Stimulated activated CD8-positive, alpha-beta memory T cell treated with anti-CD3 and anti-CD28 coated beads, Interleukin-15, amount 100 ng/mL, for 1 hour (primary cell): ENCODE data around the gene VAMP4.
"Not testable (repeated sequence)": the region's sequence is repeated elsewhere in the genome, so short reads cannot be mapped to it uniquely, and the experiment has no call there.

Source experiments
- DNase-seq: peaks from one replicate; pipeline ENCODE4 v3.0.0-alpha.2; 2020; ENCODE audit warnings: low read depth

The VAMP4 gene

DNA sequence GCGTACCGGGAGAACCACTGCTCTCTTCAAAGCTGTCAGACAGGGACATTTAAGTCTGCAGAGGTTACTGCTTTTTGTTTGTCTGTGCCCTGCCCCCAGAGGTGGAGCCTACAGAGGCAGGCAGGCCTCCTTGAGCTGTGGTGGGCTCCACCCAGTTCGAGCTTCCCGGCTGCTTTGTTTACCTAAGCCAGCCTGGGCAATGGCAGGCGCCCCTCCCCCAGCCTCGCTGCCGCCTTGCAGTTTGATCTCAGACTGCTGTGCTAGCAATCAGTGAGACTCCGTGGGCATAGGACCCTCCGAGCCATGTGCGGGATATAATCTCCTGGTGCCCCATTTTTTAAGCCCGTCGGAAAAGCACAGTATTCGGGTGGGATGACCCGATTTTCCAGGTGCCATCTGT is 46.1 kb downstream of the VAMP4 start:
- not testable (repeated sequence) for DNase-seq

DNA sequence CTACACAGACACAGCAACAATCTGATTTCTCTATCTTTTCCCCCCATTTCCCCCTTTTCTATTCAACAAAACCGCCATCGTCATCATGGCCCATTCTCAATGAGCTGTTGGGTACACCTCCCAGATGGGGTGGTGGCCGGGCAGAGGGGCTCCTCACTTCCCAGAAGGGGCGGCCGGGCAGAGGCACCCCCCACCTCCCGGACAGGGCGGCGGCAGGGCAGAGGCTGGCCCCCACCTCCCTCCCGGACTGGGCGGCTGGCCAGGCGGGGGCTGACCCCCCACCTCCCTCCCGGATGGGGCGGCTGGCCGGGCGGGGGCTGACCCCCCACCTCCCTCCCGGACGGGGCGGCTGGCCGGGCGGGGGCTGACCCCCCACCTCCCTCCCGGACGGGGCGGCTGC is 48.3 kb downstream of the VAMP4 start:
- DNase-seq, result not testable (repeated sequence)

DNA sequence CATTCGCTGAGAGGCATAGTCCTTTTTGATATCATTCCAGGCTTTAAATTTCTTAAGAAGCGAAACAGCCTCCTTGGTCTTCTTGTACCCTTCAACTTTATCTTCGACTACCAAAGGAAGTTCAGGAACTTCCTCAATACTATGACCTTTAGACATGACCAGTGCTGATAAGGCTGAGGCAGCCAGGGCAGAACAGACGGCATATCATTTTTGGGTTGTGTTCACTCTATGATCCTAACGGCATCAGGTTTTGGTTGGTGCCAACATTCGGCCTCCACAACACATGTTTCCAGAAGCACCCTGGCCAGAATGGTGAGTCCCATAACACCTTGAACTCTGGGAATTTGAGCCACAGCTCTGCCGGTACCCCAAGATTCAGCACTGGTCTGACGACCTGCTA is 58.0 kb downstream of the VAMP4 start:
- no peak for DNase-seq

DNA sequence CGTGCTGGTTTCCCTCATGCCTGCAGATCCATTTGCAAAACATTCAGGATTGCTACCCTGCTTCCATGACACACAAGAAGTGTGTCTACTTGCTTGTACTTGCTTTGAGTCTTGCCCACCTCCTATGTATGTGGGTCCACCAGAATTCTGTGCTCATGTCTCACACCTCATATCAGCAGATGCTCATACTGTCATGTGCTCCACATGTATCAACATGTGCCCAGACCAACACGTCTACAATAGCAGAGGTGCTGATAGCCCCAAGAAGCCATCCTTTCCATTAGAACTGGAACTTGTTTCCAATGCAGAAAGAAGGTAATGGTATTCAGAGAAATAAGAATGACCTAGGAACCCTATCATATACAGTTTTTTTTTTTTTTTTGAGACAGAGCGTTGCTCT is 61.5 kb downstream of the VAMP4 start:
- DNase-seq, result no peak

DNA sequence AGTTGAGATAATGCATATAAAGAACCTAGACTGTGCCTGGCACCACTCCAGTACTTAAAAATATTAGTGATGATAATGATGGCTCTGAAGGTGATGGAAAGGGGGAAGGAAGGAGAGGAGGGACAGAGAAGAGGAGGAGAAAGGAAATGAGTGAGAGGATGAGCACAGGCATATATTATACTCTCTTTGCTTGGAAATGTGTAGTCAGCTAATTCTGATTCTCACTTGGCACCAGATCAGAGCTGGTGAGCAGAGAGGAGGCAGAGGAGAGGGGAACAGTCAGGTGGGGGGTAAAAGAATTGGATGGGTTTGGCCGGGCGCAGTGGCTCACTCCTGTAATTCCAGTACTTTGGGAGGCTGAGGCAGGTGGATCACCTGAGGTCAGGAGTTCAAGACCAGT is 65.0 kb downstream of the VAMP4 start:
- DNase-seq, result no peak

DNA sequence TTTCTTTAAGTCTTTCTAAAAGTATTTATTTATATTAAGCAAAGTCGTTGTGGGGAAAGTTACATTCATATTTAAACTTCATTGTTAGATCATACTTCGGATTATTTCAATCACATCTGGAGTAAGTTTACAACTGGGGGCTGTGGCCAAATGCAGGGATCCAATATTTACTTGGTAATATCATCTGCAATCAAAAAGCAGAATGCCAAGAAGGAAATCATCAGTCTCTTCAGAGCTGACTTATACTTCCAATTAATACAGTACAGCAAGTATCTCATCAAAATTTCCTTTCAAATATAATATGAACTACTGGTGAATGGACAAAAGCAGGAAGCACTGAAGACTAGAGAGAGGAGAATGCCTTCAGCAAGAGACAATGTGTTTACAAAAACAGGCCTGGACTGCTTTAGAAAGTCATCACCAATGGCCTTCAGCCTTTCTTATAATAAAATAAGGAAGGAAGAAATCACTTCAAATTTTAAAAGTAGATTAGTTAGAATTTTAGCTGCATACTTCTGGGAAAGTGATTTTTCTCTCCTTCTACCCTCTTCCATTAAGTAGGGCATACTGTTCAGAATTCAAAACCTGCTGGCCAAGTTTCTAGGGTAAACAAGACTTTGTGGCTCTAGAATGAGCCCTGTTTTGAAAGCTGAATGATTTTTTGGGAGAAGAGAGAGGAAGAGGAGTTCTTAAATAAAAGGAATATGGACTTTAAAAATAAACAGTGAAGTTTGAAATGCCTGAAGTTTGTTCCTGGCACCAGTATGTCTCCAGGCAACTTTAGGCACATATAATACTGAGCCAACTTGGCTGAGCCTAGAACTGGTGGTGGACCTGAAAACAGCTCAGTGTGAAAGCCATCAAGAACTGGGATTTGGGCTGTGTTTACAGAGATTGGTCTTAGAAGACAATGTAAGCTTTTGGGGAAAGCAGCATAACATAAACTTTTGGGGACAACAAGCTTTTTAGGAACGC is 67.1 kb downstream of the VAMP4 start:
- no peak for DNase-seq

DNA sequence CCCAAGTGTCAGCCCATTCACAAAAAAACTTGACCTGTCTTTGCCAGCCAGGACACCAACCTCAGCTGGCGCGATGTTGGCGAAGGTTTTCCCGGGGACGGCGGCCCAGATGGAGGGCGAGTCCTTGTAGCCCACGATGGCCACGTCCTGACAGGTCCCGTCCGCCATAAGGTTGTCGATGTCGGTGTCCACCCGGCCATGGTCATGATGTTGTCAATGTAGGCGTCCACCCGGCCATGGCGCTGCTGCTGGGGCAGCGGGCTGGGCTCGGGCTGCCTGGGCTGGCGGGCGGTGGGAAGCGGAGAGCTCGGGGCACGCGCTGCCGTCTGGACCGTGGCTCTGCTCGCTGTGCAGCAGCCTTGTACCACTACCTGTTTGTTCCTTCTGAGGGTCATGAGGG is 71.1 kb downstream of the VAMP4 start:
- no peak for DNase-seq

DNA sequence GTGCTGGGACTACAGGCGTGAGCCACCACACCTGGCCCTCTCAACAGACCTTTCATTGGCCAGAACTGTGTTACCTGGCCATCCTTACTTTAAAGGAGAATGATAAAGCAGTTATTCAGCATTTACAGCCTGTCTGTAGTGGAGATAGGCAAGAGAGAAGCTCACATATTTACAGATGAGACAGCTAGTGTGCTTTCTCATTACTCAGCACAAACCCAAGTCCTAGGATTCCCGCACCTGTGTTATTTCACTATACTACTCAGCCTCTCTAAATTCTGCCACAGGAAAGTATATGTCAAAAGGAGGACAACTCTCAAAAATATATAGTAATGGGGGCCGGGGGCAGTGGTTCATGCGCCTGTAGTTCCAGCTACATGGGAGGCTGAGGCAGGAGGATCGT is 73.5 kb downstream of the VAMP4 start:
- no peak for DNase-seq

DNA sequence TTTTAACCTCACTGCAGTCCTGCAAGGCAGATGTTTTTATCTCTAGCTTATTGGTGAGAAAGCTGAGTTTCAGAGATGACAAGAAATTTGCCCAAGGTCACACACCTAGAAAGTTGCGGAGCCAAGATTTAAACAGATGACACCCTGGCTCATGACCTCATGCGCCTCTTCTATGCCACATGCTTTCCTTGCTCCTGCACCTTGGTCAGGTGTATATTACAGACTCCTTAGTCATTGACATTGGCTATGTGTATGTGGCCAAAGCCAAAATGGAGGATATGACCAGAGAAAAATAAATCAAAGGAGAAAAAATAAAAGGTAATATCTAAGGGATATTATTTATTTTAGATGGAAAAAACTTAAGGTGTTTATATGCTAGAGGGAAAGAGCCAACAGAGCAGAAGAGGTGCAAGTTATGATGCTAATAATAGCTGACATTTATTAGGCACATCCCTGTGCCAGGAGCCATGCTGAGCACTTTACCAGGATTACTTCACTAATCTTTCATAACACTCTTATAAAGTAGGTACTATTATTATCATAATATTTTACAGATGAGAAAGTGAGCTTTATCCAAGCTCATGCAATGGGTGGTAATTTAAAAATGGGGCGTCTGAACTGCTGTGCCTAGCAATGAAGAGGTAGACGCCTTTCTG is 75.6 kb downstream of the VAMP4 start:
- no peak for DNase-seq

DNA sequence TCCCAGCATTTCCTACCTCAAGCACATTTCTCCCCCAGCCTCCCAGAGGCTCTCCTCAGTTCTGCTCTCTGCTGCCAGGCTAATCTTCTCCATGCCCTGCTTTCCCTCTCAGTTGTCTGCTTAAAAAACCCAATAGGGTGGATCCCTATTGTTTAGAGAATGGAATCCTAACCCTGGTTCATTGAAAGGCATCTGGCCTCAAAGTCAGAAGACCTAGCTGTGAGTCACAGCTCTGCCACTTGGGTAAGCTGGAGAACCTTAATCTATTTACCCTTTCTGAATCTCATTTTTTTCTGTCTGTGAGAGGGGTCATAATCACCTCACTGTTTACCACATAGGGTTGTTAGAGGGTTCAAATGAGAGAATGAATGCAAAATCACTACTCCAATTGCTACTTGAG is 76.9 kb downstream of the VAMP4 start:
- DNase-seq, result no peak

DNA sequence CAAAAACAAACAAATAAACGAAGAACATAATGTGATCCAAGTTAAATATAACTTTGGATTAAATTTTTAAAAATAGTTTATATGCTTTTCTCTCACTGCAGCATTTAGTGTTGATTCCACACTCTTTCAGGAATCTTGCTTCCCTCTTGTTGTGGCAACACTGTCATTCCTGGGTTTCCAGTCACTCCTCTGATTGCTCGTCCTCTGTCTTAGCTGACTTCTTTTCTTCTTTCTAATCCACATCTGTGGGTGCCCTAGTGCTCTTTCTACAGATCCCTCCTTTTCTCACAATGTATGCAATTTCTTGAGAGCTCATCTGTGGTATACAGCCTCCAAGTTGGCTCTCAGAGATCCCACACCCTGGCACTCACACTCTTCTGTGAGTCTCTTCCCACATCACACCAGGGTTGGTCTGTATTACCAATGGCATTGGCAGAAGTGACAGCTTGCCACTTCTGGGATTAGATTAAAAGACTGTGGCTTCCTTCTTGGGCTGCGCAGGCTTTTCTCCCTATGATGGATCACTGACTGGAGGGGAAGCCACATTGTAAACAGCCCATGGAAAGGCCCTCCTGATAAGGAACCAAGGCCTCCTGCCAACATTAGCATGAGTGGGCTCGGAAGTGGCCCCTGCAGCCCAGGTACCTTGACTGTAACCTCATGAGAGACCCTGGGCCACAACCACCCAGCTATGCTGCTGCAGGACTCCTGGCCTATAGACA is 77.8 kb downstream of the VAMP4 start:
- no peak for DNase-seq

DNA sequence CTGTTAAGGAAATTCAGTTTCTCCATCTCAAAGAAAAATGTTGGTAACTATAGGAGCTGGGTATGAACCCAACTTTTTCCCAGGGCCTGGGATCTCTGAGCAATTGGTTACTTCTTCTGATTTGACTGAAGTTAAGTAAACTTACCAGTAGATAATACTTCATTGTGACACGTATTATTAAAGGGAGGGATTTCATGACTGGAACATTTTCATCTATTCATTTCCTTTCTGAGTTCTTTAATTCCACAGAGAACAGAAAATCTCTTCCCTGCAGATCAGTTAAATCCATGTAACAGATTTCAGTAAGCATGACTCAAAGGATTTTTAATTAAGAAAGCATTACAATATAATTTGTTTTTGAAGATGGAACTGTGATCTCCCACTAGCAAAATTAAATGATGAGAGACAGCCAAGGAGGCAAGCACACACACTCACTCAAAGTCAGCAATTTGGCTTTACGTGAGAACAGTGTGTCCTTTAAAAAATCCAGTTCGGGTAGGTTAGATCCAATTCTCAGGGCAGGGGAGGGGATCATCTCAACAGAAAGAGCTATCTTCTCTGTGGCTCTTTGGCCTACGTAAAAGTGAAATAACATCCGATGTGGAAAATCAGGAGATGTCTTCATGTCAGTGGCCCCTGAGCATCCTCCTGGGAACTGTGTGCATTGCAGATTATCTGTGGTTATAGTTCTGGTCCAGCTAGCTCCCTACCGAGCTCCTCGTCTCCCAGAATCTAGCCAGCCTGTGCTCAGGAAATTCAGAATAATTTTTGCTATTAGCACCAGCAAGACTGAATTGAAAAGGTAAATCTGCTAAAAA is 78.6 kb downstream of the VAMP4 start:
- DNase-seq, result no peak

DNA sequence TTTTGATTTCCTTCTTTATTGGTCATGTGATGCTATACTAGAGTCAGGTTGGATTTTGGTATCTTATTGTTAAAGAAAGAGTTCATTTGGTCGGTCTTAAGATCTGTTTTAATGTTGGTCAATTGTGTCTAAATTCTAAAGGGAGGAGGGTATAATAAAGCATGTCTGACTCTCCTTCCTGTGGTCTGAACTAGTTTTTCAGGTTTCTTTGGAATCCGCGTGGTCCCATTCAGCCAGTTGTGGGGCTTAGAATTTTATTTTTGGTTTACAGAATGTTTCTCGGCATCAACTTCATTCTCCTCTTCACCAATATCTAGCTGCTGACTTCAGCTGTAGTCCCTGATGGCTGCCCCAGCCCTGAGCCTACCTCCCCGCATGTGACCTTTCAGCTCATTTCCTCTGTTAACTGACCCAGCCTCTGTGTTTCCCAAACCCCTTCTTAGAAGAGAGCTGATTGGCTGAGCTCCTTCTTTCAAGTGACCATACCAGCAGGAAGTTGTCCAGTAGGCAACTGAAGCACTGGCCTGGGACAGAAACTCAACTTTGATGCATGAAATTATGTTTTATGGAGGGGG is 80.7 kb downstream of the VAMP4 start:
- DNase-seq, result no peak

DNA sequence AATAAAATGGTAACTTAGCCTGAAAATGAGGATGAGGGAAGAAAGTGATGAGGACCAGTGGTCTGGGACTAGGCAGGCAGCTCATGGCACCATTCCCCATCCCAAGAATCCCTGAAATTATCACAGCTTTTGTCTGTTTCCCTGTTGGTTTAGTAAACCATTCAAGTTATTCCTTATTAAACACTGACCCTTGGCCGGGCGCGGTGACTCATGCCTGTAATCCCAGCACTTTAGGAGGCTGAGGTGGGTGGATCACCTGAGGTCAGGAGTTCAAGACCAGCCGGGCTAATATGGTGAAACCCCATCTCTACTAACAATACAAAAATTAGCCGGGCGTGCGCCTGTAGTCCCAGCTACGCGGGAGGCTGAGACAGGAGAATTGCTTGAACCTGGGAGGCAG is 85.7 kb downstream of the VAMP4 start:
- not testable (repeated sequence) for DNase-seq

DNA sequence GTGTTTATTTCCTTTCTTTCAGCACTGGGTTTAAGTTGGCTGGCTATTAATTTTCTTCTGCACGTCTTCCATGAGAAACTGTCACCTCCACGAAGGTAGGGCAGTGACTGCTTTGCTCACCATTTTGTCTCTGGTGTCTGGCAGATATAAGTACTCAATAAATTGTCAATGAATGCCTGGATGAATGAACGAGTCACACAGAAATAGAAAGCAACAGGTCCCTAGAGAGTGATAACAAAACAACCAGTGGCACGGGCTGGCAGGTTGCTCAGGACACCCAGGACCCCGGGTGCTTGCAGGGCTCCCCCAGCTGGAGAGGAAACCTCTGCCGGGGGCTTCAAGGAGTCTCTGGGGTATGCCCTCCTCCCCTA is 86.1 kb downstream of the VAMP4 start:
- DNase-seq, result no peak

DNA sequence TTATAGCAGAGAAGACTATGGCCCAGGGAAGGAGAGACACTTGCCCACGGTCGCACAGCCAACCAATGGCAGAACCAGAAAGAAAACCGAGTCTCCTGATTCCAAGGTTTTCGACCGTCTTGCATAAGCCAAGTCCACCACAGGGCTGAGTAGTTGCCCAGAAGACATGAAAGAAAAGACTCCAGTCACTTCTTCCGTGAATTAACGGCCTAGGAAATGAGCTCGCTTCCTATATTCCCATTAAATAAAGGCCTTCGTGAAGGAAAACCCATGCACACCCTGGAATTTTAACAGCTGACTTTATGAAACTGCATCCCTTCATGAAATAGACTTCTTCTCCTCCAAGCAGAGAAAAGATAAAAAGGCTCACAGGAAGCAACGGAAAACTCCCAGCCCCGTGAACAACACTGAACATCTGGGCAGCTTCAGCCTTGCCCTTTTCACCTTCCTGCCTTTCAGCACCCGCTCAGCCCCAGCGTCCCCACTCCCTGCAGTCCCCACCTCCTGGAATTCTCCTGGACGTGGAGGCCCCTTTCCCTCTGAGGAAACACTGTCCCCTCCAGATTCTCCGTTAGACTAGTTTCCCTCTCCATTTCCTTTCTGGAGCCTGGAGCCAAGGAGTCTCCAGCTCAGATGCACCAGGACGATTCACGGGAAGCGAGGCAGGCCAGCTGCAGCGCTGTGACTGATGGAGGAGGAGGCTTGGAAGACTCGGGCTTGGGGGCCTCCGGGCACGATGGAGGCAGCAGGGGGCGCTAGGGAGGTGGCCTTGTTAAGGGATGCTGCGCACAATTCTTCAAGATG is 86.7 kb downstream of the VAMP4 start:
- peak; percentile 49 for DNase-seq

DNA sequence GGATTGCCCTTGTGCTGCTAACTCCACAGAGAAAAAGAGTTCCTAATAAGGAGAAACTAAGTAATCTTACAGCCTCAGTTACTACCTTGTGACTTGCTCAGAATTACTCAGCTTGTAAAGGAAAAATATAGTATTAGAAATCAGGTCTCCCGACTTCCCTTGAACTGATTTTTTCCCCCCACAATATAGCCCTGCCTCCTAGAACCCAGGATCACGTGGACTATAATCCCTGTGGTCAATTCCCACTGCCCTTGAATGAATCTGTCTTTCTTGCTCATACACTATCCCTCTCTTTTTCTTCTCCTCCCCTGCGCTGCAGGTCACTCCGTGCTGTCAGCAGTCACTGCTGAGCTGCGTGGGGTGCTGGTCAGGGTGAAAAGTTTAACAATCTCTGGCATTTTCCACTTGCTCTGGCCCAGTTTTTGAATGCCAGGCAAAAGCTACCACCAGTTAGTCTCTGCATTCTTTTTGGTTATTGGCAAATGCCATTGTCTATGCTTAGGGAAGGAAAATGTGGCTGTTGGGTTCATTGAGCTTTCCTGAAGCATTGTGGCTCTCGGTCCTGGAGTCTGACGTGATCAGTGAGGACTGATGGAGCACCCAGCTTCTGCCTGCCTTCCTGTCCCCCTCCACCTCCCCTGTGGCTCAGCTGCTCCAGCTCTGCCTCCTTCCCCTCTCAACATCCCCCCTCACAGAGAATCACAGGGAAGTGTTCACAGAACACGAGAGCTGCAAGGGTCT is 87.5 kb downstream of the VAMP4 start:
- DNase-seq, result no peak

DNA sequence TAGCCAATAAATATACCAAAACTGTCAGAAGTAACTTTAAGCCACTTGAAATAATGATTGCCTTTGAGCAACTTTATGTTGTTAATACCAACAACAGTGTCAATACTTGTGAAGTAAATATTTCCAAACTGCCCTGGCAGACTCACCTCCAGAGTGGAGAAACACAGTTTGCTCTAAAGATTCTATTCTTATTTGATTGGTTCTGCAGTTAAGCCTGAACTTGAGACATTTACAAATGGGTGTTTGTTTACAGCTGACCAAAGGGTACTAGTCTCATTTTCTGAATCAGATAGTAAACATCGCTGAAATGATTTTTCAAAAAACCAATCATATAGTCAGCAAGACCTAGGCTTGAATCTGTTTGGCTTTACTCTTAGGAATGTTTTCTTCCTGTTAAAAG is 88.1 kb downstream of the VAMP4 start:
- no peak for DNase-seq

DNA sequence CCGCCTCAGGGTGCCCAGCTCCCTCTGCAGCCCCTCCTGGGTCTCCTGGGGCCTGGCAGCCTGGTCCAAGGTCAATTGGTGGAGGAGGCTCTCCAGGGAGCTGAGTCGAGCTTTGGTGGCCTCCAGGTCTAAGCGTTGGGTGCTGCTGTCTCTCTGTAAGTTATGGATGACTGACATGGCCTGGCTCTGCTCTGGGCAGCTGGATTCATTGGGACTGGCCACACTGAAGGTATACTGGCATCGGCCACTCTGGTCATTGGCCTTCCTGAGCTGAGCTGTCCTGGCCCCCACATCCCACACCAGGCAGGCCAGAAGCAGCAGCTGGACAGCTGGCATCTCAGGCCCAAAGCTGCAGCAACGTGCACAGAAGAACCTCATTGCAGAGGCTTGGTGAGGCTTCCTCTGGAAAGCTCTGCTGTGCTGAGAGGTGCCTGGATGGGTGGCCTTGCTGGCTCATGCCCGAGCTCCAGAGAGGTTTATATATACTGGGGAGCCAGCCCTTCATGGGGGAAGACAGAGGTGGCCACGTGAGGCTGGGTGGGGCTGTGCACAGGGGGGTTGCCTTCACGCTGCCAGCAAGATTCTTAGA is 89.5 kb downstream of the VAMP4 start, which contains the start of gene MYOC:
Gene MYOC, minus strand, starts transcription at position 455 of the 589 bp plus-strand sequence. Its CDS starts 77 bp downstream, at position 378.
- DNase-seq, result no peak
